GM19193 (cell line): Measurements from ENCODE around the gene SCAPER.

Source experiments
- POLR2A ChIP-seq: IDR thresholded peaks from 4 replicates; pipeline ENCODE4 v1.6.1; 2011; ENCODE audit not compliant: insufficient read depth, insufficient read length; ENCODE audit errors: extremely low read depth

The SCAPER gene

DNA sequence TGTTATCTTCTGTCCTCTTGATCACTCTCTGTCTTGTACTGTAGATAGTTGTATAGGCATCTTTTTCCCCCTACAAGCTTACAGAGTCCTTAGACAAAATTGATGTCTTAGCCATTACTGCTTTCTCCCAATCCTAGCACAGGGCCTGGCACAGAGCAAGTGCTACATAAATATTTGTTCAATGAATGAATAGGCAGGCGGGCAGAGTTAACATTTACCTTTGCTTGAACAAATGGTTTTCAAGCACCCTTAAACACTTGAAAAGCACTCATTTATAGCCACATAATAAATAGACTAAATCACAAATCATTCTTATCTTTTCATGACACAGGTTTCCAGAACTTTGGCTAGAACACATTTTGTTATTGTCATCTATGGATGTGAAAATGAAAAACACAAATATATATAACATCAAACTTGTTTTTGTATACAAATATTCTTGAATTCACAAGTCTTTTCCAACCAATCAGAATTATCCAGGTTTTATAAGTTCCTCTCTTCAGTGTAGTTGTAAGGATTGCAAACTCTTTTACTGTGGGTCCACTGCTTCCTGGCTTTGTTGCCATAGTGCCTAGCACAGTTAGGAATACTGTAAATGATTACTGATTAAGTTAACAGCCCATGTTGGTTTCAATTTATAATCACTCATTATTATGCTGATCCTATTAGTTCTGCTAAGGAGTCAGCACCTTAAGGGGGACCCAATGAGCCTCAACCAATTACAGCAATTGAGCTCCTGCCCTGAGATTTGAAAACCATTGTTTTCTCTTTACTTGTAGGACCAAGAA is 506.6 kb downstream of the SCAPER start:
- TF ChIP-seq POLR2A, result no peak

DNA sequence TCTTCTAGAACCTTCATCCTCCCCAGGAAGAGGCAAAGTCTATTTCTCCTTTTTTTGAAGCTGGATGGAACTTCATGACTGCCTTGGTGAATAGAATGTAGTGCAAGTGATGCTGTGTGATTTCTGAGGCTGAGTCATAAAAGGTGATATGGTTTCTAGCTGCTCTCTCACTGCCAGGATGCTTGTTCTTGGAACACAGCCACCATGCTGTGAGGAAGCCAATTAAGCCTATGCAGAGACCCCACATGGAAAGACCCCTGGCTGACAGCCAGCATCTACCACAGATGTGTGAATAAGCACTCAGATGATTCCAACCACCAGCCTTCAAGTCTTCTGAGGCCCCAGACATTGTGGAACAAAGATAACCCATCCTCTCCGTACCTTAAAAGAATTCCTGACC is 511.5 kb downstream of the SCAPER start:
- TF ChIP-seq POLR2A, result no peak

DNA sequence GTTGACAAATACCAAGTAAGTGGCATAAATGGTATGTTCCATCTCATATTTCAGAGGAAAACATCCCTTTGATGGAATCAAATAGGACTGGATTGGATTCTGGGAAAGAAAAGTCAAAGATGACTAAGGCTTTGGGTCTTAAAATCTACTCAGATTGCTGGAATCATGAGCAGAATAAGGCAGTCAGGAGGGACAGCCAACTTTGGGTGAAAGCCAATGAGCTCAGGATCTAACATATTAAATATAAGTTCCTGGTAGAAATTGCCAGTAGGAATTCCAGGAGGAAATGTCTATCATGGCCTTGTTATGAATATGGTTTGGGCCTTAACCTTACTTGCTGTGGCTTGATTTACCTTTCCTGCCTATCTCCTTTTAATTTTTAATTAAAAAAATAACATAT is 513.3 kb downstream of the SCAPER start:
- TF ChIP-seq POLR2A, result no peak

DNA sequence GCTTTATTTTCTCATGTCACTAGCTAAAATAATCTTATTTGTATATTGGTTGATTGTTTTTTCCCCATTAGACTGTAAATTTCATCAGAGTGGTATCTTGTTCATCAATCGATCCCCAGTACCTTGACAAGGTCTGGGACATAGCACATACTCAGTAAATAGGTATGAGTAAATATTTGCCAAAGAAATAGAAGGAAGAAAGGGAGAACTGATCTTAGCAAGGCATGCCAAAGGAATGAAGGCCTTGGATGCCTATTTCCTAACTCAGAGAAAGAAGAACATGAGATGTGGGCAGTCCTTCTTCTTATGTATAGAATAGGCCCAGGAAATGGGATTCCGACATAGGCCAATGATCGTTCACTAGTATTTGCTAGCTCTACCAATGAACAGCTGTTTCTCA is 513.8 kb downstream of the SCAPER start:
- no peak for TF ChIP-seq POLR2A

DNA sequence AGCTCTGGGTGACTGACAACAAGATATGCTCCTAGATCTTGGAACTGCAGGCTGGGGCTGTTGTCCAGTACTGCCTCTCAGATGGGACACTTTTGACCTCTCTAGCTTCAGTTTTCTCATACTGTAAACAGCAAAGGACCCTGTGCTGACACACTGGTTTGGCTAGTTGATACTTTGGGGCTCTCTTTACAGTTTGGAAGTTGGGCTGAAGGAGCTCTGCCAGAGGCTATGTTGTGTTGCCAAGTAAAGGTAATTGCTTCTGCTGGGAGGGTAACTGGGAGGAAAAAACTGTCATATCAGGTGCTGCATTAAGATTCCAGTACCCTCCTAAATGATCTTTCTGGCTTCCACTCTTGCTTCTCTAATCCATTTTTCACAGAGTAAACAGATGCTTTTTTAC is 514.6 kb downstream of the SCAPER start:
- TF ChIP-seq POLR2A, result no peak

DNA sequence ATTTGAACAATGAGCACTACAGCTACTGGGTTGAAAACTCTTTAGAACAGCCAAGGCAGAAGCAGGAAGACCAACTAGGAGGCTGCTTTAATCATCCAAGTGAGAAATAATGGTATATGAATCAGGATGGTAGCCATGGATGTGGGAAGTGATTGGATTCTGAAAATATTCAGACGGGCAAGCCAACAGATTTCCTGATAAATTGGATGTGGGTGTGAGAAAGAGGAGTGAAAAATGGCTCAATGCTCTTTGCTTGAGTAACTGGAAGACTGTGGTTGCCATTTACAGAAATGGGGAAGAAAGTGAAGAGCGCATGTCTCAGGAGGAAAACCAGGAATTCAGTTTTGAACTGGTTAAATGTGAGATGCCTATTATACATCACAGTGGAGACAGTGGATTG is 518.2 kb downstream of the SCAPER start:
- TF ChIP-seq POLR2A, result no peak

DNA sequence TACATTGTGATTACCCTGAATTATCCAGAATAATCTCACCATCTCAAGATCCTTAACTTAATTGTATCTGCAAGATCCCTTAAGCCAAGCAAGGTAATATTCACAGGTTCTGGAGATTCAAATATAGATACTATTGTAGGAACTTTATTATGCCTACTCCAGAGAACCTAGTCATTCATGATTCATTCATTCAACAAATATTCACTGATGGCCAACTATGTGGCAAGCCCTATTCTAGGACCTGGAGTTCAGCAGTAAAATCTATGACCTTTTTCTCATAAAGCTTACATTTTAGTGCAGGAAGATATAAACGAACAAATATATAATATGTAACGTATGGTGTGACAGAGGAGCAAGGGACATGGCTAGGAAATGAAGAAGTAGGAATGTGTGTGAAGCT is 519.0 kb downstream of the SCAPER start:
- no peak for TF ChIP-seq POLR2A

DNA sequence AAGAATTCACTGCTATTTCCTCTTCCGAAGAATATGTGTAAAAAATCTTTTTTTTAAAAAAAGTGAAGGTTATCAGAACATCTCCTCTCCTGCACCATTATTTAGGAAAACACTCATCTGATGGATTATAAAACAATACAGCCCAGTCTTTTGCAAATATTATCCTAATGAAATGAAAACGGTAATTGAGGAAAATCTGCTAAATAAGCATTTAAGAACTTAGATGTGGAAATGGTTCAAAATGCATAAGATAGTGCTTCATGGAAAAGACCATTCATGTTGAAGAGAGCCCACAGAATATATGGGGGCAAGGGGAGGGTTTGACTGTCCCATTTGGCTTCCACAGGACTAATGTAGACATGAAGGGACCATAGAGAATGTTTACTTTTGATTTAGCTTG is 520.7 kb downstream of the SCAPER start:
- no peak for TF ChIP-seq POLR2A

DNA sequence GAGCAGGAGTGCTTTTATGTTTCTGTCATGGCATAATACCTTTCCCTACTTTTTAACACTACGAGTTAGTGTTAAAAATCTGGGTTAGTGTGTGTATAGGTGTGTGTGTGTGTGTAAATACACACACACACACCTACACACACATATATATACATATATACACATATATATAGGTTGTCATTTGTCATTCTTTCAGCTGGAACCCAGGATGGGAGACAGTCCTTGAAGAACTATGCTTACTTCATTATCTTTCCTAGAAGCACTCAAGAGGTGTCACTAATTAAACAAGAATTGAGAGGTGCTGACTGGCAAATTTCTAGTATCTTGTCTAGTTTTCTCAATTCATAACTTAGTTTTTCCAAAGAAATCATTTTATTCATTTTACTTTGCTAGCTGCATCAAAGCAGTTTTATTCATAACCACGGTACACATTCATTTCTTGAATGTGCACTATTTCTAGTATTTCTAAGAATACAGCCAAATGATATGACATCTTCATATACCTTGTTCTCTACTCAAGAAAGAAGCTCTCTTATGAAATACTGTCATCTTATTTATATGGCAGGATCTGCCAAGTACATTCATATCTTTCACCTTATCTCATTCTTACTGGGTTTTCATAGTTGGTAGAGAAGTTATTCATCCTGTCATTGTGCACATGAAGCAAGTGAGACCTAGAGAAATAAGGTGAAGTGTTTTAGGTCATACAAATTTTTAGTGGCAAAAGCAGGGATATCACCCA is 522.0 kb downstream of the SCAPER start:
- no peak for TF ChIP-seq POLR2A

DNA sequence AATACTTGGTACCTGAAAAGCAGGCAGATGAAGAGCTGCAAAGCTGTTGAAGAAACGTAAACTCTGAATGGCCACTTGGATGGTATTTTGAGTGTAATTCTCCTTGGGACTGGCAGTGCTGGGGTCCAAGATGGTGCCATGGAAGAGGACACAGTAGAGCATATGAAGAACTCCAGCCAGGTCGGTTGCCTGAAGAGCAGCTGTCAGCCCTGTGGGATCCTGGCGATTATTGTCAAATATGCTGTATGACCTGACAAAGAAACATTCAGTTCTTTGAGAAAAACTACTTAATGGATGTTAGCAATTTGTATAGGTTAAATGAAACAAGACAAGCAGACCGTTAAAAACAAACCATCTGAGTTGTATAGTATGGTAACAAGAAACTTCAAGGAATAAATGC is 523.8 kb downstream of the SCAPER start:
- TF ChIP-seq POLR2A, result no peak

DNA sequence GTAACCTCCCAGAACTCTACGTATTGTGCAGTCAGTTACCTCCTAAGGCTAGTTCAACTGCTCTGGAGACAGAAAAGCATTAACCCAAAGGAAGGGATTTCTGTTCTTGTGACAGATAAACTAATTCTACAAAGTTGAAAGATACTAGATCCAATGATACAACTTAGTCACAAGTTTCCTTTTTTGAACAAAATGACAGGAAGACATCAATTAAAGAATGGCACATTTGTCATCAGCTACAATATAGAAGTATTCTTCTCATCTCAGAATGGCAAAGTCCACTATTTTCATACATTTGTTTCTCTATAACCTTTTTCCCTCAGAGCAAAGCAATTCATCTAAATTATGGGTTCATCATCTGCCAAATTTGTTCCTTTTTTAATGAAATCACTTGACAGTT is 524.9 kb downstream of the SCAPER start:
- no peak for TF ChIP-seq POLR2A

DNA sequence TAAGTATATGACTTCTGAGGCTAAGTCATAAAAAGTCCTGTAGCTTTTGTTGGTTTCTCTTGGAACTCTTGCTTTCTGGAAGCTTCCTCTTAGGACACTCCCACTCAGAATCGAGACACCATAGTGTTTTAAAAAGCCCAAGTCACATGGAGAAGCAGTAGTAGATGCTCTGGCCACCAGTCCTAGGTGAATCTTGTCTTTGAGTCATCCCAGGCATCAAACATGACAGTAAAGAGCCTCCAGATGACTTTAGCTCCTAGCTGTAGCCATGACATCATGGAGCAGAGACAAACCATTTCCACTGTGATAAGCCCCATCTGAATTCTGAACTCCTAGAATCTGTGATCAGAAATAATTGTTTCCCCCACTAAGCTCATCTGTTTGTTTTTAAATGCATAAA is 526.4 kb downstream of the SCAPER start:
- TF ChIP-seq POLR2A, result no peak

DNA sequence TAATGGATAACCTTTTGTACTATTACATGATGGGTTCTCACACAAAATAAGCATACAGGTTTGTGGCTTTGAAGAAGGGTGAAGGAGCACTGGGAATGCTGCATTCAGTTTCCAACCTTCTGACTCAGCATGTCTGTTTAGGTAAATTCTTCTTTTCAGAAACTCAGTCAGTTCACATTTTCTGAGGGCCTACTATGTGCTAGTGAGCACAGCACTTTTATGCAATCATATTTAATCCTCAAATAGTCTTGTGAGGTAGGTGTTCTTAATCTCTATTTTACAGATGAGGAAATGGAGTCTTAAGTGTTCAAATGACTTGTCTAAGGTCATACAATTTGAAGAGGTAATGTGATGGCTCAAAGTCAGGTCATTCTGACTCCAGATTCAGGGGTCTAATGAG is 527.4 kb downstream of the SCAPER start:
- TF ChIP-seq POLR2A, result no peak

DNA sequence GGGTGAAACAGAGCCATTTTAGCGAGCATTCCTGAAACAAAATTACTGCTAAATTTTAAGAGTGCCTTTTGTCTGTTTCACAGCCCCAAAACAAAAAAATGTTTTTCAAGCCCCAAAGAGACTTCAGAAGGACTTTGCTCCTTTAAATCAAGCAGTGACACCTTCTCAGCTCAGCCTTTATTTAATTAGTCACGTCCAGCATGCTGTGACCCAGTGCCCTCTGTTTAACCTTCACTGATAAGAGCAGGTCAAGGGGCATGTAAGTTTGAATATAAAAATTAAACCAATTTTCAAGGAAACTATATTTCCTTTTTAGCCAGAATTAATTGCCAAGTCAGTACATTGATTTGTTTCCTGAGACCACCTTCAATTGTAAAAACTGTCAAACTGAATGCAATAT is 527.9 kb downstream of the SCAPER start:
- no peak for TF ChIP-seq POLR2A

DNA sequence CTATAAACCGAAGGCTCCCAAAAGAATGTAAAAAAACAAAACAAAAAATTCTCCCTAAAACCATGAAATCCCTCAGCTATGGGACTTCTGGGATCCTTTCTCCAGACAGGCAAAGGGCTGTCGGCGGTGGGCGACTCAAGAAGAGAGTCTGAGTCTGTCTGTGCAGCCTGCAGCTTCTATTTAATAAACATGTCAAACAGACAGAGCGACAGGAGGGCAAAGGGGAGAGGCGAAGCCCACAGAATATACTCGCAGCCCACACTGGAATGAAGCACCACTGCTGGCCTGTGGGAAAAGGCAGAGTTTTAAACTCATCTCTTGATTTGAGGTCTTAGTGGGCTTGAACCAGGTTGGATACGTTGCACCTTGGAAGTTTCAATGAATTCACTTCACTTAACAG is 528.3 kb downstream of the SCAPER start:
- no peak for TF ChIP-seq POLR2A

DNA sequence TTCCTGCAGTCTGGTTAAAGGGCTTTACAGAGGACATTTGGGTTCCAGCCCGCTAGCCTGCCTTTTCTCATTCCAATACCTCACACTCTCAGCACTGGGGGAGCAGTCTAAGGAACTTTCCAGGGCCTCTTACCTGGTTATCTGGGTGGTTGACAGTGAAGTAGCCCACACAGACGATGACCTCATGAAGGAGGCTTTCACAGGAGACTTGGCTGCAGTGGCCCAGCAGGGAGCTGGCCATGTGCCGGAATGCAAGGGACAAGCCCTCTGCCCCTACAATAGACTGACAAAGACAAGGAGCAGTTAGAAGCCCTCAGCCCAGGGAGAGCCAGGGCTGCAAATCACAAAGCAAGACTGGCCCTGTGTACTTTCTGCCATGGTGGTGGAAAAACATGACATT is 529.1 kb downstream of the SCAPER start:
- TF ChIP-seq POLR2A, result no peak
